HG02571 (cell line): ENCODE data around the gene NKX6-2.

Experiments used
- ATAC-seq: cut with Tn5 transposase; IDR thresholded peaks from one replicate; pipeline ENCODE4 v1.9.1; 2021; ENCODE audit warnings: mild to moderate bottlenecking, moderate library complexity; ENCODE audit not compliant: unreplicated experiment

NKX6-2 gene

GRCh38 chr10:132762267-132762666 lies 23.7 kb downstream of the NKX6-2 start:
- ATAC-seq, result no peak

GRCh38 chr10:132761395-132762060 lies 24.4 kb downstream of the NKX6-2 start:
- no peak for ATAC-seq

DNA sequence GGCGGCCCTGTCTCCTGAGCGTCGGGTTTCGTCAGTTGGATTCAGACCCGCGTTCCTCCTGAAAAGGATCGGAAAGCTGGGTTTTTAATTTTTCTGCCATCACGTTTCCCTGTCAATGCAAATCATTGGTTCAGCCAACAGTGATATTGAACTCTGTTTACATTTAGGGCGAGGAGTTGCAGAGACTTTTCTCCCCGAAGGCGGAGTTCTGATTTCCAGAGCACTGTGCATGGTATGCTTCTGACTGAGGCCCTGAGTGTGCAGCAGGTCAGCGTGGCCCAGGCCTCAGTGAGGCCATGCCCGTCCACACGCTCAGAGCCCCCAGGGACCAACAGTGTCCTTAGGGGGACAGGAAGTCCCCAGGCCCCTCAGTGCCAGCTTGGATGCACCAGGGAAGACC lies 27.1 kb downstream of the NKX6-2 start:
- ATAC-seq, result no peak

DNA sequence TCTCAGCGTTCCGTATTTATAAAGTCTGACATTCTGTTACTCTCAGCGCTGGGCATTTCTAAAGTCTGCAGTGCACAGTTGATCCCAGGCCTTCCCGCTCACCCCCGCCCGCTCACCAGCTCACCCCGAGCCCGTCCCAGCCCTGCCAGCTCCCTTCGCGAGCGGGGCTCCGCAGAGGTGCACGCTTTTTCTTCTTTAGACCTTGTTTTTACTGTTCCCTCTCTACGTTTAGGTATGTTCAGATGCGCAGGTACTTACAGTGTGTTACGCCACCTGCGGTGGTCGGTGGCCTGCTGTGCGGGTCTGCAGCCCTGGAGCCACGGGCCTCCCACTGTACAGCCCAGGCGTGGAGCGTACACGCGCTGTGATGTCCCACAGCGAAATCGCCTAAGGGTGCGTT lies 28.8 kb downstream of the NKX6-2 start:
- no peak for ATAC-seq

GRCh38 chr10:132756591-132756990 lies 29.4 kb downstream of the NKX6-2 start:
- no peak for ATAC-seq

DNA sequence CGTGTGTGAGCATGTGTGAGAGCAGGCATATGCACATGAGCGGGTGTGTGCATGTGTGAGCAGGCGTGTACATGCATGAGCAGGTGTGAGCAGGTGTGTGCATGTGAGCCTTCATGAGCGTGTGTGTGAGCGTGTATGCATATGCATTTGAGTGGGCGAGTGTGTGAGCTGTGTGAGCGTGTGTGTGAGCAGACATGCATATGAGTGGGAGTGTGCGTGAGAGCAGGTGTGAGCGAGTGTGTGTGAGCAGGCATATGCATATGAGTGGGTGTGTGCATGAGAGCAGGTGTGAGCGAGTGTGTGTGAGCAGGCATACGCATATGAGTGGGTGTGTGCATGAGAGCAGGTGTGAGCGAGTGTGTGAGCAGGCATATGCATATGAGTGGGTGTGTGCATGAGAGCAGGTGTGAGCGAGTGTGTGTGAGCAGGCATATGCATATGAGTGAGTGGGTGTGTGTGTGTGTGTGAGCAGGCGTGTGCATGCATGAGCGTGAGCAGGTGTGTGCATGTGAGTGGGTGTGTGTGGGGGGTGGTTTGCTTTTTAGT lies 30.7 kb downstream of the NKX6-2 start:
- ATAC-seq, result no peak

DNA sequence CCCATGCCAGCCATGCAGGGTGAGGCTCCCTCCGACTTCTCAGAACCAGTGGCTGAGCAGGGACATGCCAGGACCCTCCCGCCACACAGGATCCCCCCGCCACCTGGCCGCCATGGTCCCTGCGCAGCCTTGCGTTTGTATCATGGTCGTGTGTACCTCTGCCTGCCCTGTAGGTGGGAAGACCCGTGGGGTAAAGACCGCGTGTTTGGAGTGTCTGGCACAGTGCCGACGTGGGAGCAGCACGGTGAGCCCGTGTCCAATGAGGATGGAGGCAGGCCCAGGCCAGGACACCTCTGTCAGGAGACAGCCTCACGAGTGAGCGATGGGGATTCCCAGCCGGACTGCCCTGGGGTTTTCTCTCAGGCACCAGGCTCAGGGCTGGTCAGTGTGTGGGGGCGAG lies 31.9 kb downstream of the NKX6-2 start:
- no peak for ATAC-seq

DNA sequence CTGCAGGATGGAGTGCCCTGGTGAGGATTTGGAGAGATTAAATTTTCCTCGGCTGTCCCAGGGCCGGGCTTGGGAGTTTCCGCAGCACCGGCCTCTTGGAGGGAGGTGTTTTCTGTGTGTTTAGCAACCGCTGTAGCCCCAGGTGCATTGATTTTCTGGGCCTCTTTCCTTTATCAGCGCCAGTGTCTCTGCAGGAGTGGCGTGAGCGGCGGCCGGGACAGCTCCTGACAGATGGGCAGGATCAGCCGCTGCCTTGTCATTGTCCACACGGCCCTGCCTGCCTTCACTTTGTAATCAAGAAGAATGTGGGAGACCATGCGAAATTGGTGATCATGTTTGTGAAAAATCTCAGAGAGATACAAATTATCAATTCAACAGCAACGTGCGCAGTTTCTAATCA lies 32.4 kb downstream of the NKX6-2 start:
- ATAC-seq, result no peak

GRCh38 chr10:132752961-132753360 lies 33.0 kb downstream of the NKX6-2 start:
- no peak for ATAC-seq

DNA sequence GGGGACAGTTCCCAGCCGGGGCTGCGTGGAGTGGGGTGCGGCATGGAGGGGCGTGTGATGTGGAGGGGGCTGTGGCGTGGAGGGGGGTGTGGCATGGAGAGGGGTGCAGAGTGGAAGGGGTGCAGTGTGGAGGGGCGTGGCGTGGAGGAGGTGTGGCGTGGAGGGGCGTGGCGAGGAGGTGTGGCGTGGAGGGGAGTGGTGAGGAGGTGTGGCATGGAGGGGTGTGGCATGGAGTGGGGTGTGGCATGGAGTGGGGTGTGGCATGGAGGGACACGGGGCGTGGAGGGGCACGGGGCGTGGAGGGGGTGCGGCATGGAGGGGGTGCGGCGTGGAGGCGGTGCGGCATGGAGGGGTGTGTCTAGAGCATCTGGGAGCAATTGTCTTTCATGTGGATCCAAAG lies 33.6 kb downstream of the NKX6-2 start:
- ATAC-seq, result no peak

- no peak for ATAC-seq
Observed at GRCh38 chr10:132750936-132751335, 35.0 kb downstream of the NKX6-2 start.

- no peak for ATAC-seq
Observed at GRCh38 chr10:132749371-132749795, 36.6 kb downstream of the NKX6-2 start.

GRCh38 chr10:132748545-132749370 lies 37.2 kb downstream of the NKX6-2 start:
- no peak for ATAC-seq

DNA sequence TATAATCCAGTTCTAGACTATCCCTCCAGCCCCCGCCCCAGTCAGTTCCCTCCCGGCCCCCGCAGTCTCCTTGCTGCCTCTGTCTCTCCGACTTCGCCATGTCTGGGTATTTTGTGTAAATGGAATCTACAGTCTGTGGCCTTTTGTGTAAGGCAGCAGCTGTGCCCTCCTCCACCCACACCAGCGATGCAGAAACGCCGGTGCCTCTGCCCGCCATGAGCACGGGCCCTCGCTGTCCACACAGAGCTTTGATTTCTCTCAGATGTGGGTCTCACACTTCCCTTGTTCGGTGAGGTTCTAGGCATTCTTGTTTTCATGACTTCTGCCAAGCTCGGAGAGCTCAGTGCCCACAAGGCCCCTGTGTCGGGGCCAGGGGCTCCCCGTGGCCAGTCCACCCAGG lies 37.8 kb downstream of the NKX6-2 start:
- ATAC-seq, result no peak

- ATAC-seq, result no peak
Observed at GRCh38 chr10:132746801-132747625, 38.9 kb downstream of the NKX6-2 start.

- no peak for ATAC-seq
Observed at GRCh38 chr10:132746386-132746785, 39.6 kb downstream of the NKX6-2 start.

DNA sequence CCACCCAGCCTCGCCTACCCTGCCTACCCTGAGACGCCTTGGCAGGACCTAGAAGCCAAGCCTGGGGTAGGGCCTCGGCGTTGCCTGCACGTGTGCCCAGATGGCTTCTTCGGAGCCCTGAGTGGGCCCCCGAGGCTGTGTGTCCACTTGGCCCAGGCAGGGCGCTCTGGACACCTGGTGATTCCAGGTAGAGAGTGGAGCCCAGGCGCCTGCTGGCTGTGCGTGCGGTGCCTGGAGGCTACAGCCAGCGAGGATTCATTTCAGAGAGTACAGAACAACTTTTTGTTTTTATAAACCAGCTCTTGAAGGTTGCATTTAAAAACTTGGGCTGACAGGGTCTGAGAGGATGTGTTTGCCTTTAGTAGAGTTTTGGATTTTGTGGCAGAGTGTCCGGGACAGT lies 40.0 kb downstream of the NKX6-2 start:
- no peak for ATAC-seq

DNA sequence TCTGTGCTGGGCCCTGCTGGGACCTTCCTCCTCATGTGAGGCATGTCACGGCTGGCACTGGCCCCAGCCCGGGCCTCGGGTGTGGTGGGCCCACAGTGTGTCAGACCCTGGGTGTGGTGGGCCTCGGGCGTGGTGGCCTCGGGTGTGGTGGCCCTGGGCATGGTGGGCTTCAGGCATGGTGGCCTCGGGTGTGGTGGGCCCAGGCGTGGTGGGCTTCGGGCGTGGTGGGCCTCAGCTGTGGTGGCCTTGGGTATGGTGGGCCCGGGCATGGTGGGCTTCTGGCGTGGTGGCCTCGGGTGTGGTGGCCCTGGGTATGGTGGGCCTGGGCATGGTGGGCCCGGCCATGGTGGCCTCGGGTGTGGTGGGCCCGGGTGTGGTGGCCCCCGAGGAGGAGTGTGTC lies 40.4 kb downstream of the NKX6-2 start:
- no peak for ATAC-seq

- no peak for ATAC-seq
Observed at GRCh38 chr10:132744839-132745238, 41.1 kb downstream of the NKX6-2 start.

DNA sequence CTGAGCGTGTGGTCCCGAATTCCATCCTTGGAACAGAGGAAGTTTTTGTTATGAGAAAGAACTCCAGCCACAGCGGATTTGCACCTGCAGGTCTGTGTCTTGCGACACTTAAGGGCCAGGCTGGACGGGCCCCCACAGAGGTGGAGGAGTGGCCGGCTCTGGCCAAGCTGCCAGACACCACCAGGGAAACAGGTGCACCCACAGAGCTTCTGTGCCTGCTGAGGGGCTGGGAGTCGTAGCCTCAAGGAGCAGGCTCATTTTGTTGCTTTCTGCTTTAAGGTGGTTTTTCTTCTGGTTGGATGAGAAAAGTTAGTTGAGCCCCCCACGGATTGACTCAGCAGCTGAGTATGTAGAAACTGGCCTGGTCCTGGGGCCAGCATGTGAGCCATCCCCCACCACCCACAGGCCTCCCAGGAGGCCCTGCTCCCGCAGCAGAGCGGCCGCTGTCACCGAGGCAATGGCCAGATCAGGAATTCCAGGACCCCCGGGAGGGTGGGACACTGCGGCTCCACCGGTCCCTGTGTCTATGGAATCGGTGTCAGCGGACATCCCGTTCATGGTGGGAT lies 41.9 kb downstream of the NKX6-2 start:
- ATAC-seq, result no peak
